B cell (primary cell): ENCODE measurements around the gene MCTP1. TPM values are rescaled to one million over a fixed set of nuclear protein-coding genes. Genes with fewer than 3 reads are reported as not detected.

Source experiments
- ATAC-seq: fragments of 200-7000 bp; cut with Tn5 transposase; one replicate; pipeline ENCODE4 v1.10.0; 2021; ENCODE audit warnings: low read depth, mild to moderate bottlenecking, moderate number of reproducible peaks, moderate library complexity
- CTCF ChIA-PET: fragments of 350-600 bp; sonication (Branson Sonifier 250); formaldehyde crosslinking; loops from one replicate; lab custom pipeline; 2021; ENCODE audit warnings: antibody characterized with exemption, inconsistent platforms; lab: Charles Lee
- POLR2A ChIA-PET: fragments of 350-600 bp; sonication (Branson Sonifier 250); formaldehyde crosslinking; loops from one replicate; lab custom pipeline; 2021; ENCODE audit warnings: antibody characterized with exemption; lab: Charles Lee
- DNase-seq: peaks from one replicate; pipeline ENCODE4 v3.0.0; 2013
- H2AFZ ChIP-seq: 2 replicates; pipeline ENCODE4 v1.6.1; 2012; ENCODE audit warnings: mild to moderate bottlenecking, low read depth, low read length; ENCODE audit not compliant: insufficient read depth, poor library complexity, severe bottlenecking
- H3K27ac ChIP-seq, 2 donors: 1 replicate in 1 of 2; 2 replicates in 1 of 2; pipeline ENCODE4 v1.5.1; 2012 to 2013; ENCODE audit warnings: low read length in 2 of 2, mild to moderate bottlenecking in 2 of 2, moderate library complexity in 1 of 2
- H3K27me3 ChIP-seq, 4 experiments: fragments of 200-600 bp in 1 of 4; sonication (generic) in 1 of 4; replicated peaks in 1 of 4; 1 replicate in 2 of 4; 2 replicates in 2 of 4; pipeline versions ENCODE4 v1.6.1 to v1.7.0; 2013 to 2016; ENCODE audit warnings: low read length in 3 of 4, mild to moderate bottlenecking in 2 of 4, mixed read lengths in 1 of 4, moderate library complexity in 1 of 4; ENCODE audit not compliant: insufficient read depth in 4 of 4, control insufficient read depth in 3 of 4; ENCODE audit errors: control extremely low read depth in 1 of 4
- H3K36me3 ChIP-seq, 2 experiments: replicated peaks in 1 of 2; 1 replicate in 1 of 2; 2 replicates in 1 of 2; pipeline versions ENCODE4 v1.6.1 to v1.7.1; 2013; ENCODE audit warnings: low read length in 1 of 2; ENCODE audit not compliant: insufficient read depth in 2 of 2, control insufficient read depth in 1 of 2; ENCODE audit errors: control extremely low read depth in 1 of 2, extremely low read depth in 1 of 2
- H3K4me1 ChIP-seq, 2 donors: fragments of 200-600 bp in 1 of 2; sonication (generic) in 1 of 2; 1 replicate in 1 of 2; 2 replicates in 1 of 2; pipeline versions ENCODE4 v1.5.1 to v1.6.1; 2013 to 2017; ENCODE audit warnings: low read length in 2 of 2; ENCODE audit not compliant: control insufficient read depth in 2 of 2, insufficient read depth in 2 of 2
- H3K4me2 ChIP-seq: replicated peaks from 2 replicates; pipeline ENCODE3; 2012; ENCODE audit warnings: mild to moderate bottlenecking, low read depth, low read length; ENCODE audit not compliant: poor library complexity, severe bottlenecking
- H3K4me3 ChIP-seq, 5 experiments: fragments of 200-600 bp in 1 of 5; sonication (generic) in 1 of 5; 1 replicate in 3 of 5; 2 replicates in 2 of 5; pipeline versions ENCODE4 v1.5.1 to v1.7.0; 2011 to 2016; ENCODE audit warnings: low read length in 4 of 5, mild to moderate bottlenecking in 4 of 5, low read depth in 2 of 5, control low read depth in 1 of 5, moderate library complexity in 1 of 5; ENCODE audit not compliant: insufficient read depth in 1 of 5; ENCODE audit errors: control extremely low read depth in 1 of 5, extremely low read depth in 1 of 5
- H3K79me2 ChIP-seq: fragments of 200-600 bp; sonication (generic); one replicate; pipeline ENCODE4 v1.6.0; 2016; ENCODE audit warnings: low read length; ENCODE audit not compliant: control insufficient read depth, insufficient read depth
- H3K9ac ChIP-seq: fragments of 200-600 bp; sonication (generic); 2 replicates; pipeline ENCODE4 v1.6.1; 2017; ENCODE audit warnings: mild to moderate bottlenecking, low read length, moderate library complexity
- H3K9me3 ChIP-seq, 3 donors: one replicate each; pipeline versions ENCODE4 v1.6.1 to v1.7.1; 2013; ENCODE audit warnings: low read length in 2 of 3; ENCODE audit not compliant: control insufficient read depth in 2 of 3, insufficient read depth in 1 of 3; ENCODE audit errors: control extremely low read depth in 1 of 3
- H4K20me1 ChIP-seq: 2 replicates; pipeline ENCODE4 v1.6.0; 2012; ENCODE audit warnings: mild to moderate bottlenecking, low read length; ENCODE audit not compliant: insufficient read depth, control insufficient read depth, poor library complexity, severe bottlenecking
- H3K27ac Mint-ChIP-seq: one replicate; pipeline ENCODE4 v1.8.0; 2021; ENCODE audit warnings: mixed read lengths
- H3K27me3 Mint-ChIP-seq: one replicate; pipeline ENCODE4 v1.8.0; 2021; ENCODE audit warnings: mixed read lengths
- H3K4me1 Mint-ChIP-seq: one replicate; pipeline ENCODE4 v1.8.0; 2021; ENCODE audit warnings: mixed read lengths
- H3K4me3 Mint-ChIP-seq: one replicate; pipeline ENCODE4 v1.8.0; 2021; ENCODE audit warnings: mixed read lengths
- H3K9me3 Mint-ChIP-seq: one replicate; pipeline ENCODE4 v1.8.0; 2022; ENCODE audit warnings: mixed read lengths; ENCODE audit not compliant: insufficient read depth
- EZH2 ChIP-seq: IDR thresholded peaks from 2 replicates; pipeline ENCODE4 v1.6.1; 2012; ENCODE audit warnings: borderline replicate concordance, low read depth, mild to moderate bottlenecking, moderate library complexity, low read length; ENCODE audit not compliant: insufficient read depth, poor library complexity, severe bottlenecking
- WGBS: methylation state at CpG from one replicate; pipeline ENCODE4 v1.1.5; 2013; ENCODE audit warnings: missing lambda C conversion rate; ENCODE audit not compliant: insufficient coverage; 5-methylcytosine and 5-hydroxymethylcytosine counted together
- intact Hi-C: fragments of 100-400 bp; cut with micrococcal nuclease; formaldehyde crosslinking; loops from one replicate; pipeline ENCODE4 v1.10.0; 2022
- polyA plus RNA-seq: library from polyadenylated mRNA; depleted of rRNA; stranded (reverse); fragments of >200 nt; gene quantifications from 2 replicates; pipeline ENCODE4 v1.2.3, GENCODE V29; 2012
- total RNA-seq, 2 donors: library from RNA; stranded (reverse); fragments of 120-200 nt in 1 of 2; gene quantifications; 1 replicate in 1 of 2; 2 replicates in 1 of 2; pipeline versions ENCODE4 v1.2.3 to v1.2.4, GENCODE V29; 2013 to 2022
- TF ChIP-seq, protein P1 (sequence below): fragments of 200-600 bp; IDR thresholded peaks from one replicate; pipeline ENCODE4 v1.8.0; 2022; ENCODE audit warnings: antibody characterized with exemption, mild to moderate bottlenecking

MCTP1 gene
- total and polyA plus RNA-seq, 2 donors (not counting 1 experiment from before 2014, with no cell fraction given) = 0.42 to 2.5 TPM

DNA sequence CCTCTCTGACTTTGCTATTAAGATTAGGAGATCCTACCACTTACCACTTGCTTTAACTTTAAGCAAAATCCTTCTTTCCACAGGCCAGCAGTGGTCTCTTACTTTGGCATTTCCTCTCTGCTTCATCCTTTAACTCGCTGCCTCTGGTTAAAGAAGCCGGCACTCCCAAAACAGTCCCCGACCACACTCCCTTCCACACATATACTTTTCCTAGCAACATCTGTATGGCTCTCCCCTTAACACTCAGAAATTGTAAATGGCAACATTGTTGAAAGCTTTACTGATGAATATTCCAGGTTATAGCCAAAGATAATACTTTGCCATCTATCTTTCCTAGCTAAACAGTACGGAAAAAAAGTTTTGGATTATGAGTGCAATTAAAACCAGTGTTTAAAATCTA lies 133.2 kb downstream of the MCTP1 start:
- Histone ChIP-seq H3K79me2 (no peaks in the 10 kb centered on the region), H3K27me3 (no peaks in the 10 kb centered on the region), H2AFZ (no peak overlapping the region), H3K9ac (no peak overlapping the region), H3K4me2 (no peak overlapping the region), H3K4me3 (no peak overlapping the region), H3K27ac (no peak overlapping the region), H3K9me3 (peaks cover 0 to 8% (median 2%) of the 10 kb centered on the region in 3 donors), H4K20me1 (no peaks in the 10 kb centered on the region), H3K4me1 (no peaks in the 10 kb centered on the region), H3K36me3 (no peaks in the 10 kb centered on the region)
- no peaks in the 10 kb centered on the region for H3K27me3 Mint-ChIP-seq
- POLR2A ChIA-PET = no interaction called here
- WGBS = 100% methylated on average over 1 of the region's 4 CpGs
- intact Hi-C loops = no loop called here
- no peak for TF ChIP-seq EZH2
- TF ChIP-seq, protein P1, sequence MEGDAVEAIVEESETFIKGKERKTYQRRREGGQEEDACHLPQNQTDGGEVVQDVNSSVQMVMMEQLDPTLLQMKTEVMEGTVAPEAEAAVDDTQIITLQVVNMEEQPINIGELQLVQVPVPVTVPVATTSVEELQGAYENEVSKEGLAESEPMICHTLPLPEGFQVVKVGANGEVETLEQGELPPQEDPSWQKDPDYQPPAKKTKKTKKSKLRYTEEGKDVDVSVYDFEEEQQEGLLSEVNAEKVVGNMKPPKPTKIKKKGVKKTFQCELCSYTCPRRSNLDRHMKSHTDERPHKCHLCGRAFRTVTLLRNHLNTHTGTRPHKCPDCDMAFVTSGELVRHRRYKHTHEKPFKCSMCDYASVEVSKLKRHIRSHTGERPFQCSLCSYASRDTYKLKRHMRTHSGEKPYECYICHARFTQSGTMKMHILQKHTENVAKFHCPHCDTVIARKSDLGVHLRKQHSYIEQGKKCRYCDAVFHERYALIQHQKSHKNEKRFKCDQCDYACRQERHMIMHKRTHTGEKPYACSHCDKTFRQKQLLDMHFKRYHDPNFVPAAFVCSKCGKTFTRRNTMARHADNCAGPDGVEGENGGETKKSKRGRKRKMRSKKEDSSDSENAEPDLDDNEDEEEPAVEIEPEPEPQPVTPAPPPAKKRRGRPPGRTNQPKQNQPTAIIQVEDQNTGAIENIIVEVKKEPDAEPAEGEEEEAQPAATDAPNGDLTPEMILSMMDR = no peak
- H3K4me1 Mint-ChIP-seq = no peaks in the 10 kb centered on the region
- DNase-seq = no peak
- H3K4me3 Mint-ChIP-seq = no peak overlapping the region
- H3K27ac Mint-ChIP-seq = no peak overlapping the region
- no peak for ATAC-seq
- H3K9me3 Mint-ChIP-seq = peaks cover 5% of the 10 kb centered on the region
- CTCF ChIA-PET = no interaction called here

DNA sequence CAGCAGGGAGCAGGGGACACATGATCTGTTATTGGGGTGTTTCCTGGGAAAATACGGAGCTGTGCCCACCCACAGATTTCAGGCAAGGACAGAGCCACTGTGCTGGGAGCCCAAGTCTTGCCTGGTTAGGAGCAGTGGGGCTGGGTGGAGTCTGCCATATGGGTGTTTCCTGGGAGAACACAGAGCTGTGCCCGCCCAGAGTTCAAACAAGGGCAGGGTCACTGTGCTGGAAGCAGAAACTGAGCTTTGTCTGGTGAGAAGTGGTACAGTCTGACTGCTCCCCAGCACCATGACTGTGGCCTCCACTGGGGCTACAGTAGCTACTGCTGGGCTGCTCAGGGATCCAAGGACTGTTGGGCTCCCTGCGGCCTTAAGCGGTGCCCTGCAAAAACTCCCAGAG lies 135.5 kb downstream of the MCTP1 start:
- Histone ChIP-seq H3K4me3 (no peak overlapping the region), H3K4me2 (no peak overlapping the region), H3K9me3 (peaks cover 0 to 8% (median 2%) of the 10 kb centered on the region in 3 donors), H3K36me3 (no peaks in the 10 kb centered on the region), H3K27ac (no peak overlapping the region), H4K20me1 (no peaks in the 10 kb centered on the region), H2AFZ (no peak overlapping the region), H3K4me1 (no peaks in the 10 kb centered on the region), H3K79me2 (no peaks in the 10 kb centered on the region), H3K27me3 (no peaks in the 10 kb centered on the region), H3K9ac (no peak overlapping the region)
- Mint-ChIP-seq H3K4me3 (no peak overlapping the region), H3K27ac (no peak overlapping the region), H3K4me1 (no peaks in the 10 kb centered on the region), H3K9me3 (peaks cover 8% of the 10 kb centered on the region), H3K27me3 (no peaks in the 10 kb centered on the region)
- DNase-seq (no peak), ATAC-seq (no peak)
- 93% methylated on average over 4 of the region's 4 CpGs for WGBS
- intact Hi-C loops = no loop called here
- ChIA-PET POLR2A (no interaction called here), CTCF (no interaction called here)
- no peak for TF ChIP-seq EZH2
- TF ChIP-seq, protein P1 = no peak
